Stimulated activated CD8-positive, alpha-beta memory T cell treated with anti-CD3 and anti-CD28 coated beads, Interleukin-12 subunit alpha, Interleukin-12 subunit beta, amount 100 ng/mL, for 24 hours (primary cell): ENCODE data around the gene PRR14.

Source experiments
- DNase-seq: peaks from one replicate; pipeline ENCODE4 v3.0.0-alpha.2; 2020; ENCODE audit errors: extremely low read depth

The PRR14 gene

GRCh38 chr16:30659507-30660423 is 9.0 kb downstream of the PRR14 start:
- DNase-seq = no peak

GRCh38 chr16:30660424-30661261 is 9.9 kb downstream of the PRR14 start:
- no peak for DNase-seq

DNA sequence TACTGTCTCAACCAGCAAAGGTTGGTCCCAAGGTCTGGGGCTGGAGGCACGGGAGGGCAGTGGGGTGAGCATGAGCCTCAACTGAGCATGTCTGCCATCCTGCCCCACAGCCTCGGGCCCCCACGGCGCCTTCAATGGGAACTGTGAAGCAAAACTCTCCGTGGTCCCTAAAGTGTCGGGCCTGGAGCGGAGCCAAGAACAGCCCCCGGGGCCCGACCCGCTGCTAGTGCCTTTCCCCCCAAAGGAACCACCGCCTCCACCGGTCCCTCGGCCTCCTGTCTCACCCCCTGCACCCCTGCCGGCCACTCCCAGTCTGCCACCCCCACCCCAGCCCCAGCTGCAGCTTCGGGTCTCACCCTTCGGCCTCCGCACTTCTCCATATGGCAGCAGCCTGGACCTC is 11.7 kb downstream of the PRR14 start:
- no peak for DNase-seq

DNA sequence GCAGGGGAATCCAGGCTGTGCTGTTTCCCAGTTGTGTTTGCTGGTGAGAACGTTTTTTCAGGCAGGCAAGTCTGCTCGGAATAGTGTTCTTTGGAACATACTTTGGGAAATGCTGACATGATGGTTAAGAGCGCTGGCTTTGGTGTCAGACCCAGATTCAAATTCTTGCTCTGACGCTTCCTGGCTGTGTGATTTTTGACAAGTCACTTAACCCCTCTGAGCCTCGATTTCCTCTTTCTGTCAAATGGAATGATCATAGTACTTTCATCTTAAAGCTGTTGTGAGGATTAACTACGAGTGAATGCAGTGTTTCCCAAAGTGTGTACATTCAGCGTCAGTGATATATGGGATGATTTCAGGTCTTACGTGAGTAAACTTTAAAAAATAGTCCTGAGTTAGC is 12.3 kb downstream of the PRR14 start:
- no peak for DNase-seq

DNA sequence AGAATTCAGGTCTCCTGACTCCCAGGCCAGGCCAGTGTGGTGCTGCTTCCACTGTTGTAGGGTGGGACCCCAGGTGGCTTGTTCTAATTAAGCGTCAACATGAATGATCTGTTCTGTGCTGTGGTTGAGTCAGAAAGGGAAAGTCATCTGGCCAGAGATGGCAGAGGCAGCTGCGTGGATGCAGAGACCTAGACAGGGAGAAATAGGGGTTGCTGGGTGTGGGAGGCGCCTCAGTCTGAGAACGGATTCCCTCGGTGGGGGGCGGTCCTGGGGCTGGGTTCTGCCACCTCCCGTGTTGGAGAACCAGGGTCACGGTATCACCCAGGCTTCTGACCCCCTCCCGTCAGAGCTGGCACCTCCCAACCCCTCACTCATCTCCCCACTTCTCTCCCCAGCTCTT is 13.1 kb downstream of the PRR14 start:
- no peak for DNase-seq

DNA sequence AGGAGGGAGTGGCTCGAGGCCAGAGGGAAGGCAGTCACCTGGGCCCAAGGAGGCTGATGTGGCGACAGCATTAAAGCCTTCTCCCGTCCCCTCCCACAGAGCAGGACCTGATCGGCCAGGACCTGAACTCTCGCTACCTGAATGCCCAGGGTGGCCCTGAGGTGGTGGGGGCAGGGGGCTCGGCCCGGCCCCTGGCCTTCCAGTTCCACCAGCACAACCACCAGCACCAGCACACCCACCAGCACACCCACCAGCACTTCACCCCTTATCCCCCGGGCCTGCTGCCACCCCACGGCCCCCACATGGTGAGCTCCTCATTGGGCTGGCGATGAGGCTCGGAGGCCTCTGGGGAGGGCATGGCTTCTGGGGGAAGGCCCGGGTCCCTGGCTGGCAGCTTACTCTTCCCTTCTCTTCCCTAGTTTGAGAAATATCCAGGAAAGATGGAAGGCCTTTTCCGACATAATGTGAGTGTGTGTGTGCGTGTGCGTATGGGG is 13.9 kb downstream of the PRR14 start:
- no peak for DNase-seq

GRCh38 chr16:30665155-30665829 is 14.5 kb downstream of the PRR14 start:
- no peak for DNase-seq

GRCh38 chr16:30665830-30666190 is 15.1 kb downstream of the PRR14 start:
- DNase-seq = no peak

- DNase-seq = no peak
Measured at GRCh38 chr16:30666681-30667080, 15.9 kb downstream of the PRR14 start.

DNA sequence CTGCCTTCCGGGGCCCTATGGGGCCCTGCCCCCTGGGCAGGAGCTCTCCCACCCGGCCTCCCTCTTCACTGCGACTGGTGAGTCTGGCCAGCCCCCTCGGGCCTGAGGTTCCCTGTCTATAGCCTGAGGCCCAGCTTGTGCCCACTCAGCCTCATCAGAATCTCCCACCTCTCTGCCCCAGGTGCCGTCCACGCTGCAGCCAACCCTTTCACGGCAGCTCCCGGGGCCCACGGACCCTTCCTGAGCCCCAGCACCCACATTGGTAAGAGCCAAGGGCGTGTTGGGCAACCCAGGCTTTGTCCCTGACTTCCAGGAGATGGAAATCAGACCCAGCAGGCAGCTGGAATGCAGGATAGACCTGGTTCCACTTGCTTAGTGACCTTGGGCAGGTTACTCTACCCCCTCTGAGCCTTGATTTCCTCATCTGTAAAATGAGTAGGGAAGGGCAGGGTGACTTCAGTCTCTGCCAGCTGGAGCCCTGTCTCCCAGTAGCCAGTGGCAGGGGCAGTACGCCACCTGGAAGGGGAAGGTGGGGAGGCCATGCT is 16.7 kb downstream of the PRR14 start:
- DNase-seq = no peak

DNA sequence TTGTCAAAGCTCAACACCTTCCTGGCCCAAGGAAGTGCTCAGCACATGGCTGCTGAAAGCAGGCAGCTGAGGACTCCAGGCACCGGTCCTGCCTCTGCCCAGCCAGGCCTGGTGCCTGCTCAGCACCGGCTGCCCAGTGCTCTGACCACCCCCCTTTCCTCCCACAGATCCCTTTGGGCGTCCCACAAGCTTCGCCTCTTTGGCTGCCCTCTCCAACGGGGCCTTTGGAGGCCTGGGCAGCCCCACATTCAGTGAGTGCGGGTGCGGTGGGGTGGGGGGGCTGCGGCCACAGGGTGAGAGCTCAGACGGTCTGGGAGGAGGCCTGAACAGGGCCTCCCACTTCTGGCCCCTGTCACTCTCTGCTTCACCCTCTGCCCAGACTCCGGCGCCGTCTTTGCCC is 17.6 kb downstream of the PRR14 start:
- DNase-seq = no peak

- DNase-seq = no peak
Measured at GRCh38 chr16:30669026-30669902, 18.5 kb downstream of the PRR14 start.

- no peak for DNase-seq
Measured at GRCh38 chr16:30669903-30670824, 19.4 kb downstream of the PRR14 start.

GRCh38 chr16:30675143-30675542 is 24.4 kb downstream of the PRR14 start:
- DNase-seq = no peak

- DNase-seq = no peak
Measured at GRCh38 chr16:30677931-30678585, 27.3 kb downstream of the PRR14 start.

GRCh38 chr16:30678586-30678970 is 27.8 kb downstream of the PRR14 start:
- DNase-seq = no peak

GRCh38 chr16:30680326-30680725 is 29.6 kb downstream of the PRR14 start:
- no peak for DNase-seq

DNA sequence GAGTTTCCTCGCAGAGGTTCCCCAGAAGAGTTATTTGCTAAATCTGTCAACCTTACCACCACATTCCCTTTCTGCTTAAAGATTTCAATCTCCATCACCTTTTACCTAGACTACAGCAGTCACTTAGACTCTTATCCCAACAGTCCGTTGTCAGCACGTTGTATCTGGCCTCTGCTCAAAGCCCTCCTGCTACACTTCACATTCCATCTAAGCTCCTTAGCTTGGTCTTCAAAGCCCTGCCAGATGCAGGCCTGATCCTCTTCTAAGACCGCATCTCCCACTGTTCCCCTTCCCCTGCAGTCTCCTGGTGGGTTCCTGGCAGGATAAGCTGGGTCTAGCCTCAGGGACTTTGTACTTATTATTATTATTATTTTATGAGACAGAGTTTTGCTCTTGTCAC is 37.9 kb downstream of the PRR14 start:
- no peak for DNase-seq

- no peak for DNase-seq
Measured at GRCh38 chr16:30691907-30692306, 41.1 kb downstream of the PRR14 start.
